GM12878 (cell line): ENCODE measurements around the gene JTB. TPM values are rescaled to one million over a fixed set of nuclear protein-coding genes. Genes with fewer than 3 reads are reported as not detected.
A peak's percentile ranks its signal among the peaks of the same experiment; 100 is the strongest.

Source experiments
- ATAC-seq: fragments of 200-7000 bp; cut with Tn5 transposase; 3 replicates; pipeline ENCODE4 v1.9.1; 2020; ENCODE audit warnings: mild to moderate bottlenecking, moderate library complexity
- BruUV-seq: library from RNA; stranded (reverse); fragments of 400-500 nt; replicated peaks from 2 replicates; lab custom pipeline; 2021; lab: Mats Ljungman, UMichigan
- CTCF ChIA-PET: fragments of 300-600 bp; sonication (Branson Sonifier 250); formaldehyde crosslinking; extraction: SDS; loops from one replicate; lab custom pipeline; 2021; ENCODE audit warnings: inconsistent platforms; lab: Yijun Ruan, JAX
- POLR2A ChIA-PET: fragments of 350-600 bp; formaldehyde crosslinking; extraction: SDS; loops from one replicate; lab custom pipeline; 2021; ENCODE audit warnings: inconsistent platforms; lab: Charles Lee
- RAD21 ChIA-PET: fragments of 300-600 bp; sonication (Branson Sonifier 250); formaldehyde crosslinking; loops from one replicate; lab custom pipeline; 2023; ENCODE audit warnings: antibody characterized with exemption; ENCODE audit not compliant: unreplicated experiment; lab: Charles Lee
- SMC1A ChIA-PET: fragments of 300-600 bp; sonication (Branson Sonifier 250); formaldehyde crosslinking; loops from one replicate; lab custom pipeline; 2023; ENCODE audit not compliant: unreplicated experiment, uncharacterized antibody; lab: Charles Lee
- DNase-seq: peaks from one replicate; pipeline ENCODE4 v3.0.0-alpha.2; 2011; ENCODE audit warnings: low read depth, low spot score
- FAIRE-seq: peaks from 3 replicates; lab custom pipeline; 2011; peaks lifted over from hg19 to GRCh38; lab: Jason Lieb, UNC
- H2AFZ ChIP-seq: 2 replicates; pipeline ENCODE4 v1.6.0; 2011; ENCODE audit warnings: low read depth, low read length, control low read depth; ENCODE audit not compliant: control insufficient read depth
- H3K27ac ChIP-seq: 2 replicates; pipeline ENCODE4 v1.5.1; 2011; ENCODE audit warnings: control low read depth; ENCODE audit not compliant: control insufficient read depth, insufficient read depth
- H3K27me3 ChIP-seq, 2 experiments: replicated peaks in 1 of 2; 2 replicates each; pipeline versions ENCODE4 v1.6.0 to v1.6.1; 2011; ENCODE audit warnings: low read length in 1 of 2; ENCODE audit not compliant: control insufficient read depth in 2 of 2, insufficient read depth in 2 of 2
- H3K36me3 ChIP-seq, 2 experiments: 2 replicates each; pipeline ENCODE4 v1.5.1; 2011; ENCODE audit warnings: low read length in 1 of 2; ENCODE audit not compliant: control insufficient read depth in 2 of 2, insufficient read depth in 2 of 2
- H3K4me1 ChIP-seq: 2 replicates; pipeline ENCODE4 v1.6.1; 2011; ENCODE audit warnings: mild to moderate bottlenecking, low read length, moderate library complexity, mixed read lengths; ENCODE audit not compliant: control insufficient read depth, insufficient read depth
- H3K4me2 ChIP-seq: 2 replicates; pipeline ENCODE4 v1.6.0; 2011; ENCODE audit warnings: control low read depth; ENCODE audit not compliant: control insufficient read depth, insufficient read depth
- H3K4me3 ChIP-seq: fragments of 200-600 bp; sonication (generic); 2 replicates; pipeline ENCODE4 v1.5.1; 2016
- H3K79me2 ChIP-seq: 2 replicates; pipeline ENCODE4 v1.6.0; 2011; ENCODE audit warnings: low read length; ENCODE audit not compliant: control insufficient read depth, insufficient read depth
- H3K9ac ChIP-seq: 2 replicates; pipeline ENCODE4 v1.8.0; 2011; ENCODE audit warnings: low read length, control low read depth, mixed read lengths; ENCODE audit not compliant: control insufficient read depth, insufficient read depth
- H3K9me3 ChIP-seq: replicated peaks from 3 replicates; pipeline ENCODE4 v1.5.1; 2011; ENCODE audit warnings: mild to moderate bottlenecking, low read length; ENCODE audit not compliant: control insufficient read depth, insufficient read depth
- H4K20me1 ChIP-seq: 2 replicates; pipeline ENCODE4 v1.6.0; 2011; ENCODE audit not compliant: control insufficient read depth, insufficient read depth
- BHLHE40 ChIP-seq, 2 experiments: fragments of 450-650 bp in 1 of 2; IDR thresholded peaks; 2 replicates each; pipeline ENCODE4 v1.6.1; 2011 to 2017; ENCODE audit warnings: low read depth in 2 of 2, borderline replicate concordance in 1 of 2, improper control_type of control experiment in 1 of 2, low read length in 1 of 2, mild to moderate bottlenecking in 1 of 2
- EP300 ChIP-seq, 2 experiments: fragments of 150-350 bp in 1 of 2; IDR thresholded peaks; 2 replicates each; pipeline ENCODE4 v1.6.1; 2011 to 2012; ENCODE audit warnings: low read depth in 2 of 2, low read length in 2 of 2, borderline replicate concordance in 1 of 2, improper control_type of control experiment in 1 of 2, inconsistent platforms in 1 of 2; ENCODE audit not compliant: control insufficient read depth in 1 of 2
- ETV6 ChIP-seq, 2 experiments: fragments of 450-650 bp in 1 of 2; IDR thresholded peaks in 1 of 2; conservative IDR thresholded peaks in 1 of 2; 2 replicates each; pipeline ENCODE4 v1.6.1; 2014; ENCODE audit warnings: antibody characterized with exemption in 1 of 2, borderline replicate concordance in 1 of 2, low read depth in 1 of 2, mild to moderate bottlenecking in 1 of 2, moderate library complexity in 1 of 2
- JUNB ChIP-seq: IDR thresholded peaks from 2 replicates; pipeline ENCODE4 v1.6.1; 2016; ENCODE audit warnings: antibody characterized with exemption, mild to moderate bottlenecking
- MEF2B ChIP-seq: fragments of 450-650 bp; IDR thresholded peaks from 2 replicates; pipeline ENCODE4 v1.6.1; 2018; ENCODE audit warnings: mild to moderate bottlenecking, moderate library complexity; ENCODE audit not compliant: partially characterized antibody, poor library complexity, severe bottlenecking
- NBN ChIP-seq: fragments of 450-650 bp; IDR thresholded peaks from 2 replicates; pipeline ENCODE4 v1.6.1; 2016
- NFYB ChIP-seq: IDR thresholded peaks from 2 replicates; pipeline ENCODE4 v1.6.1; 2011; ENCODE audit warnings: low read depth, mild to moderate bottlenecking, low read length, improper control_type of control experiment, moderate library complexity; ENCODE audit not compliant: insufficient read depth
- RB1 ChIP-seq: fragments of 450-650 bp; formaldehyde crosslinking; IDR thresholded peaks from 2 replicates; pipeline ENCODE4 v1.6.1; 2017; ENCODE audit warnings: mild to moderate bottlenecking, borderline replicate concordance
- RCOR1 ChIP-seq: conservative IDR thresholded peaks from 2 replicates; pipeline ENCODE4 v1.6.1; 2012; ENCODE audit warnings: low read depth, low read length, improper control_type of control experiment
- ZNF384 ChIP-seq: IDR thresholded peaks from 2 replicates; pipeline ENCODE4 v1.6.1; 2012; ENCODE audit warnings: low read depth, mild to moderate bottlenecking, low read length, improper control_type of control experiment, borderline replicate concordance
- WGBS: methylation state at CpG from one replicate; pipeline ENCODE4 v1.1.6; 2016; ENCODE audit warnings: low lambda C conversion rate; ENCODE audit not compliant: insufficient replicate concordance, insufficient coverage; ENCODE audit errors: missing lambda C conversion rate; 5-methylcytosine and 5-hydroxymethylcytosine counted together
- in situ Hi-C: fragments of 300-500 bp; cut with MboI; formaldehyde crosslinking; loops from 9 replicates; pipeline ENCODE4 v1.14.3; 2018; ENCODE audit warnings: mixed read lengths
- intact Hi-C: fragments of 100-400 bp; cut with micrococcal nuclease; formaldehyde crosslinking; loops from one replicate; pipeline ENCODE4 v1.14.2; 2022; ENCODE audit not compliant: unreplicated experiment
- polyA plus RNA-seq, 11 experiments: library from polyadenylated mRNA; depleted of rRNA in 4 of 11; unstranded in 6 of 11; stranded (reverse) in 5 of 11; fragments of >200 nt; fragmentation: Nextera tagmentation in 4 of 11; fragmentation: Illumina TruSeq in 1 of 11; extraction: Ambion mirVana in 4 of 11; extraction: Trizol in 1 of 11; gene quantifications; 1 replicate in 1 of 11; 2 replicates in 10 of 11; pipeline versions ENCODE4 v1.2.1 to v1.2.3, GENCODE V29; 2011 to 2016; ENCODE audit warnings: inconsistent platforms in 2 of 11, missing spikeins in 2 of 11, low read depth in 1 of 11
- total RNA-seq, 4 experiments: library from RNA; depleted of rRNA in 3 of 4; stranded (reverse); fragments of >200 nt in 3 of 4; fragmentation: Illumina TruSeq in 1 of 4; extraction: Trizol in 1 of 4; gene quantifications; 2 replicates each; pipeline versions ENCODE4 v1.2.1 to v1.2.3, GENCODE V29; 2013 to 2021
- TF ChIP-seq, protein P1 (sequence below): IDR thresholded peaks from 2 replicates; pipeline ENCODE4 v1.6.1; 2012; ENCODE audit warnings: low read depth, low read length, improper control_type of control experiment
- TF ChIP-seq, protein P2 (sequence below): IDR thresholded peaks from 2 replicates; pipeline ENCODE4 v1.6.1; 2011; ENCODE audit warnings: borderline replicate concordance, low read depth, mild to moderate bottlenecking, moderate library complexity, low read length; ENCODE audit not compliant: insufficient read depth, poor library complexity, severe bottlenecking

Gene JTB
- total and polyA plus RNA-seq, 10 of the 15 experiments (the other 5 are each of a cell fraction or from before 2014, with no cell fraction given): 25.0 to 298 (median 155) TPM

DNA sequence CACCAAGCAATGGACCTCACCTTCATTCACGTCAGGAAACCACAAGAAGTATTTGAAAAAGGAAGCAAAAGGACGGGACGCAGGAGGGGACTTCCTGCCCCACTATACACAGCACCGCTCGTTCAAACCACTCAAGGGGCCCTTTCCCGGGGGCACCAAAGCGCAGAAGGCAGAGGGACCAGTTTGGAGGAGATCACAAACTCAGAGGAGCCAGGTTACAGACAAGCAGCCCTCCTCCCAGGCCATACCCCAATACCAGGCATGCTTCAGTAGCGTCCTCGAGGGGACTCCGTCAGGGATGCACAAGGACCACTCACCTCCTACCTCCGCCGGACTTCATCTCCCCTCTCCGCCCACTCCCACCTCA, 19.7 kb downstream of the JTB start (continued):
- TF ChIP-seq NBN (0 out of 2 replicates have a peak, but pooled peaks have one; percentile 87), ETV6 (conservative IDR thresholded peaks at IDR 0.05 in 1 of 2, IDR thresholded peaks at IDR 0.05 in 1 of 2; ENCODE audit: borderline replicate concordance in 1 of 2, low read depth in 1 of 2) (0 out of 4 replicates have a peak, but pooled peaks of 1 of the 2 experiments have one; percentile 22), RCOR1 (no peak)
- TF ChIP-seq, protein P1, sequence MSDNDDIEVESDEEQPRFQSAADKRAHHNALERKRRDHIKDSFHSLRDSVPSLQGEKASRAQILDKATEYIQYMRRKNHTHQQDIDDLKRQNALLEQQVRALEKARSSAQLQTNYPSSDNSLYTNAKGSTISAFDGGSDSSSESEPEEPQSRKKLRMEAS: no peak; the same call in 1 of the 2 replicates
- TF ChIP-seq, protein P2, sequence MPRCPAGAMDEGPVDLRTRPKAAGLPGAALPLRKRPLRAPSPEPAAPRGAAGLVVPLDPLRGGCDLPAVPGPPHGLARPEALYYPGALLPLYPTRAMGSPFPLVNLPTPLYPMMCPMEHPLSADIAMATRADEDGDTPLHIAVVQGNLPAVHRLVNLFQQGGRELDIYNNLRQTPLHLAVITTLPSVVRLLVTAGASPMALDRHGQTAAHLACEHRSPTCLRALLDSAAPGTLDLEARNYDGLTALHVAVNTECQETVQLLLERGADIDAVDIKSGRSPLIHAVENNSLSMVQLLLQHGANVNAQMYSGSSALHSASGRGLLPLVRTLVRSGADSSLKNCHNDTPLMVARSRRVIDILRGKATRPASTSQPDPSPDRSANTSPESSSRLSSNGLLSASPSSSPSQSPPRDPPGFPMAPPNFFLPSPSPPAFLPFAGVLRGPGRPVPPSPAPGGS: no peak

DNA sequence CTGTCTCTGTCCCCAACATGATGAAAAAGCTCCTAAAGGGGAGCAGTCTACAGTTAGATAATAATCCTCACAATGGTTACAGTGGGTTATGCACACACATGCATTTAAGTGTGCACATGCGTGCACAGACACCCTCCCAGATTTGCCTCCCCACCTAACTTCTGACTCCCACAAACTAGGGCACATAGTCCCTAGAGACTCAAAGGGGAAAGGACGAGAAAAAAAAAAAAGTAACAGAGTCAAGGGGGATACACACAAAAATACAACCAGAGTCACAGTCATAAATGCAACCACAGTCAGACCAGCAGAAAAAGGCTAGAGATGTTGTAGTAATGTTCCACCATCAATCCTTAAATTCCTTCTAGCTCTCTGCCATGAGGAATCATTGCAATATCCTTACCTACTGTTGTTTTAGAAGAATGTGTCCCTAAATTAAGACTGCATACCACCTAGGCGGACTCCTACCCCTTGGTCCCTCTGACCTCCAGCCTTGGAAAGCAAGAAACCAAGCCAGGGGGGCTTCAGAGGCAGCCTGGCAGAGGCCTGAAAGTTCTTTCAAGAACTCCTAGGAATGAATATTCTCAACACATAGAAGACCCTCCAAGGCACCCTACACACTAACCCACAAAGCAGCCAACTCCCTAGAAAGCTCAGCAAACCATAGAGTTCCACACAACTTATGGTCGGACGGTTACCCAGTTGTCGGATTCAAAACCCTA, 20.3 kb downstream of the JTB start:
- Histone ChIP-seq H3K9me3 (no peaks in the 10 kb centered on the region), H4K20me1 (peaks cover 12% of the 10 kb centered on the region; the same call in 1 of the 2 replicates), H3K27ac (peak overlapping the region; percentile 93), H3K9ac (peak overlapping the region; percentile 64), H3K27me3 (no peaks in the 10 kb centered on the region), H3K79me2 (peaks cover 64% of the 10 kb centered on the region), H3K4me2 (peak overlapping the region; percentile 96), H2AFZ (peak overlapping the region; percentile 10; the same call in 1 of the 2 replicates), H3K36me3 (peaks cover 24 to 27% of the 10 kb centered on the region in 2 experiments), H3K4me3 (peak overlapping the region; percentile 89), H3K4me1 (peaks cover 12% of the 10 kb centered on the region; the same call in 1 of the 2 replicates)
- 1% methylated on average over 6 of the region's 6 CpGs for WGBS
- ATAC-seq (no peak), FAIRE-seq (no peak), DNase-seq (no peak)
- in situ Hi-C loops (no loop called here), intact Hi-C loops (no loop called here)
- TF ChIP-seq JUNB (0 out of 2 replicates have a peak, but pooled peaks have one; percentile 14), BHLHE40 (IDR thresholded peaks at IDR 0.05; ENCODE audit: borderline replicate concordance in 1 of 2, low read depth in 2 of 2, low read length in 1 of 2) (no peak), ZNF384 (peak; percentile 57; the same call in 1 of the 2 replicates), NFYB (no peak), EP300 (IDR thresholded peaks at IDR 0.05; ENCODE audit: borderline replicate concordance in 1 of 2, control insufficient read depth in 1 of 2, low read depth in 2 of 2, low read length in 2 of 2) (no peak), MEF2B (peak; percentile 72), RB1 (no peak)
- TF ChIP-seq, protein P2: no peak
- POLR2A ChIA-PET: interaction anchor here (0.7 to 5.5 kb wide), 8 partner anchors 9 to 358 kb away, joined by 3 to 38 read pairs (median 6); partner anchors contain the start of genes CREB3L4, DENND4B, GATAD2B and JTB
- CTCF ChIA-PET: interaction anchor here (0.9 to 5.0 kb wide), 6 partner anchors 9 to 160 kb away, joined by 3 to 27 read pairs (median 6); partner anchors contain the start of genes CREB3L4, DENND4B, JTB and RAB13
- no TSS peak for BruUV-seq
- SMC1A ChIA-PET: interaction anchor here (0.8 to 6.9 kb wide), 11 partner anchors 8 to 288 kb away, joined by 3 to 31 read pairs (median 4); partner anchors contain the start of genes CREB3L4 and RAB13
- RAD21 ChIA-PET: interaction anchor here (1.1 to 2.2 kb wide), 5 partner anchors 10 to 135 kb away, joined by 3 to 10 read pairs (median 7); partner anchors contain the start of genes CREB3L4, DENND4B and JTB
